ENCODE results near the gene PCSK6.

The PCSK6 gene

DNA sequence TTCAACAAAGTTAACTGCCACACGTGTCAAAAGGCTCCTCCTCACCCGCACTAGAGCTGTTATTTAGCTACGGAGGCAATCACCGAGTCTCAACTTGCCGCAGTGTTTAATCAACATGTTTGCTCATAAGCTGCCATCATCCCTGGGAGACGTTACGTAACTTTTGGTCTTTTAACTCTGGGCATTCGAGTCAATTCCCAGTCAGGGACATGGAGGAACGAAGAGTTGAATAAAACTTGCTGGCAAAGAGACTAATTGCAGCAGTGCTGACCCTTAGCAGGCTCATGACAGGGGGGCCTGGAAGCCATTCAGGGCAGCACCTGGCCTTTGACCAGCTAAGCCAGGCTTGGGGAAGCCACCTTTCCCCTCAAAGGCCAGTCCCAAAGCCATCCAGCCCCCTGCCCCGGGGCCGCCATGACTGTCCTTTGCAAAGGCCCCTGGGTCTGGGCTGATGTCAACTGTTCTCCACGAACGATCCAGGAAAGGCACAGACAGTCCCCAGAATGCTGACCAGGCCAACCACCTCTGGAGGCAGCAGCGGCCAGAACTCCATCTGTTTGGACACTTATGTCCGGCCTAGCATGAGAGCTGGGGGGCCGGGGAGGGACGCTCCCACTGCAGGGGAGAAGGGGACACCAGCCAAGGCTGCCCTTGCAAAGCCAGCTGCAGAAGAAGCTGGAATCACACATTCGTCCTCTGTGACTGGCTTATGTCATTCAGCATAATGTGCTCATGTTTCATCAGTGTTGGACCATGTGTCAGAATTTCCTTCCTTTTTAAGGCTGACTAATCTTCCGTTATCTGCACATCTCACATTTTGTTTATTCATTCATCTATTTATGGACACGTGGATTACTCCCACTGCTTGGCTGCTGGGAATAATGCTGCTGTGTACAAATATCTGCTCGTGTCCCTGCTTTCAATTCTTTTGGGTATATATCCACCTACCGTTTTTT is 43.7 kb downstream of the PCSK6 start:
- DNase-seq: no peak

DNA sequence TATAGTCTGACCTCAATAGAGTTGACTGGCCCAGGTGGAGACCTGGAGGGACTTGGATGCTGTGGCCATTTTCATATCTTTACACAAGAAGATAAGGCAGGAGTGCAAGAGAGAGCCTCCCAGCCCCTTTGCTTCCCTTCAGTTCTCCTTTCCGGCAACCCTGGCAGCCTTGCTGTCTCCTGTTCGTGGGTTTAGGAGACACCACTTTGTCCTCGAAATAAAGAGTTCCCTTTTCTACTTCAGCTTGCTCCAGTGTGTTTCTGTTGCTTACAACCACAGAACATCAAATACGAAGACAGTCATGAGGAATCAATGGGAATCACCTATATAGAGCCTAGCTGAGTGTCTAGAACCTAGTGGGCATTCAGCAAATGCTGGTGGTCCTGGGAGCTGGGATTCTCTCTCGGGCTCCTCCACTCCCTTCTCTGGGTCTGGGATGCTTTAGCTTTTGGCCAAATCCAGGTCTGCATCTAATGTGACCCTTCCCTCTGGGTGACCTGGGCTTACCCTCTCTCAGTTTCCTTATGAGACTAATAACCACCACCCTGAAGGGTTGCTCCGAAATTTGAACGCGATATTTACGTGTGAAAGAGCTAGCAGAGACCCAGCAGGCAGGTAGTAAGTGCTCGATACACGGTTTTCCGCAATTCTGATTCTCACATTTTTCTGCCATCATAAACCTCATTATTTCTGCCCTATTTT is 44.5 kb downstream of the PCSK6 start:
- no peak for DNase-seq

DNA sequence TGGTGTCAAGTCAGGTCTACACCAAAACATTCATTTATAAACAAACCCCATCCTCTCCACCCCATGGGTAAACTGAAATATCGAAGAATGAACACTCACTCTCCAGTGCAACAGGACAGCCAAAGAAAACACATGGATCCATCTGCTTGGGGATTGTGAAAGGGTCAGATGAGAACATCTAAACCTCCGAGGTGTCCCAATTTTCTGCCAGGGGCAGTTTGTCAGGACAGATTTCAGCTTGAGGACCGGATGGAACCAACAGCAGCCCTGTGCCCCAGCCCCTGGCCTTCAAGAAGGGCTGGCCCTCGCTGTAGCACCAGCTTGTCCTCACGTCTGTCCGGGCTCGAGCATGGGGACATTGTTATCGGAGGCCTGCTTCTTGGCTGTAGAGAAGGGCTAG is 45.5 kb downstream of the PCSK6 start:
- no peak for DNase-seq

DNA sequence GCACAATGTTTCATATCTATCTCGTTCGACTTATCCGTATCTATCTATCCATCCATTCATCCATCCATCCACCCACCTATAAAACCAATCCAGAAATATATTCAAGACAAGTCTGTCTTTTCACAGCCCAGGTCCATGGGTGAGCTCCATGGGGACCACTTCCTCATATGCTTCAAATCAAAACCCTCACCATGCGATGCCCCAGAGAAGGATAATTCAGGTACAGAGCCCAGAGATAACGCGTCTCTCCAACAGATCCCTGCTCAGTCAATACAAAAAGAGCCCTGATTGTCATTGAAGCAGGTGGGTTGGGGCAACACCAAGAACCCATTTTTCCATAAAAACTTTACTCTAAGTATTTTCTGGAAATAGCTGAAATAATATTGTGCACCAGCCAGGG is 47.2 kb downstream of the PCSK6 start:
- no peak for DNase-seq

DNA sequence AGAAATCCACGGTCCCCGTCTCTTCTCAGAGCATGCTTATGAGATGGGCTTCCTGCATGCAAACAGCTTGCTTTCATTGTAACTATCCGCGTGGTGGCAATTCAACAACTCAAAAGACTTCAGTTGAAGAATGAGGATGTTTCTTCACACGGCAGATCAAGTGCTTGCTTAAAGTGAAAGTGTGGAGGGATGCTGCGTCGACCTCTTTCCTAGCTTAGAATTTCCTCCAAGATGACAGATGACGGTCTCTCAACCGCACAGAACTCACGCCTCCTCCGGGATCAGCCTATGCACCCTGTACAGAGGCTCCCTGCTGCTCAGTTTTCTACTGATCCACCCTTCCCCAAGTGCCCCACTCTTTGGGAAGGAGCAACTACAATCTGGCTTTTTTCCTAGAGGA is 47.8 kb downstream of the PCSK6 start:
- no peak for DNase-seq

DNA sequence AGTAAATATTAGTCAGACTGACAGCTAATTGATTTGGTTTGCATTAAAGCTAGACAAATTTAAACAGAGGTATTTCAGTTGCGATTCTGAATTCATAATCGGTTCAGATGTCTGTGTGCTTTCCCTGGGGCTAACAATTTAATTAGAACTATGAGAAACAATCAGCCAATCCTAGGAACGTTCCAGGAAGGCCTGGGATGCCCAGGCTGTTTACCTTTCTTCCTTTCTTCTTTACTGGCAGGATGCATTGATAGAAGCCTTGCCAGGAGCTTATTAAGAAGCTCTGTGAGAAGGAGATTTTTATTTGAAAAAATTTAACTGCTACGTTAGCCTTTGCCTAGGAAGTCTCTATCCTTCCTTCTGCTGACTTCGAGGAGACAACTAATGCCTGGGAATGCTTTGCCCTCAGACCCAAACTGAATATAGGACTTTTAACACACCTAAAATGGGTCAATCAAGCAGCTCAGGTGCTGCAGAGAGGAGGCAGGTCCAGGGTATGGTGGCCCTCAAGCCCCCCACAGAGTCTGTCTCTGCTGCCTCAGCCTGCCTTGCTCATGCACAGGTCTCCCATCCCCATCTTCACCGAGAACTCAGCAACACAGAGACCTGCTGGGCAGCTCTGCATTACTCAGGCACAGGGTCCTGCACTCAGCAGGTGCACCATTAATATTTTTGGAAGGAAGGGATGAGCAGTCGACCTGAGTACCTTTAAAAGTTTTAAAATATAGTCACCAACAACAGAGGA is 48.5 kb downstream of the PCSK6 start:
- no peak for DNase-seq

DNA sequence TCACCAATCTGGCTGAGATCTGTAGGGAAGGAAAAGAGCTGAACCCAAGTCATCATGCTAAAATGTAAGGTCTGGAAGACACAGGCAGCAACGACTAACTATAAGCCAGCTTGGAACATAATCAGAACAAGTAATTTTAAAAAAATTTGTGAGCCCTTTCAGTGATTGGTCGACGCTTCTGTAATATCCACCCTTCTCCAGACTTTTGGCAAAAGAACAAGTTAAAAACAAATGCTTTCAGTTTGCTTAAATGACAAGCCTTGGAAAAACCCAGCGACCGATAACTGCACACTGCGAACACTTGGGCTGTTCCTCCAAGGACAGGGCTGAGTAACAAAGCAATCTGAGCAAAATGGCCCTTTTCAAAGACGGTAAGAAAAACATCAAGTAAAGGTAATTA is 49.6 kb downstream of the PCSK6 start:
- DNase-seq: no peak

DNA sequence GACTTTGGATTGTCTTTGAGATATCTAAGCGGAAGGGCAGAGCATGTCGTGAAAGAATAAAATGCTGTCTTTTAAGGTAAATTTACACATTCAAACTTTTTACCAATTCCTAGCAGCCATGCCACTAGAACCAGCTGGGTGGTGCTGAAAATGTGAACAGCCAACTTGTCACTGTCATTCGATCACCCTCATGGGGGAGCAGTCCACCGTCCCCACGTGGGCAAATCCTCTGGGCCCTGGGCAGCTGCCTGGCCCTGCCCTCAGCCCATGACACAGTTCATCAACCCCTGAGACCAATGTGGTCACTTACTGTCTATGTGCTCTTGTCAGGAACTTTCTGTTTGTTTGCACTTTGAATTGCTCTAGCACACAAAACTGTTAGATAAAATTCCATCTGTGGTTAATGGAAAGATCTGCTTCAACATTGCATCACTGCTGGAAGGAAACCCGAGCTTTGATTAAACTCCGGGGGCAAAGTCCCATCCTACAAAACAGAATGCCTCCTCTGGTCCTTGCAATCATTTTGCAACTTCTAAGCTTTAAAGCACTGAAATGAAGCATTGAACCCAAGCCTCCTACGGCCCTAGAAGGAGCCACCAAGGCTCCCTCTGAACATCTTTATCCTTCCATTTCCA is 50.1 kb downstream of the PCSK6 start:
- no peak for DNase-seq

DNA sequence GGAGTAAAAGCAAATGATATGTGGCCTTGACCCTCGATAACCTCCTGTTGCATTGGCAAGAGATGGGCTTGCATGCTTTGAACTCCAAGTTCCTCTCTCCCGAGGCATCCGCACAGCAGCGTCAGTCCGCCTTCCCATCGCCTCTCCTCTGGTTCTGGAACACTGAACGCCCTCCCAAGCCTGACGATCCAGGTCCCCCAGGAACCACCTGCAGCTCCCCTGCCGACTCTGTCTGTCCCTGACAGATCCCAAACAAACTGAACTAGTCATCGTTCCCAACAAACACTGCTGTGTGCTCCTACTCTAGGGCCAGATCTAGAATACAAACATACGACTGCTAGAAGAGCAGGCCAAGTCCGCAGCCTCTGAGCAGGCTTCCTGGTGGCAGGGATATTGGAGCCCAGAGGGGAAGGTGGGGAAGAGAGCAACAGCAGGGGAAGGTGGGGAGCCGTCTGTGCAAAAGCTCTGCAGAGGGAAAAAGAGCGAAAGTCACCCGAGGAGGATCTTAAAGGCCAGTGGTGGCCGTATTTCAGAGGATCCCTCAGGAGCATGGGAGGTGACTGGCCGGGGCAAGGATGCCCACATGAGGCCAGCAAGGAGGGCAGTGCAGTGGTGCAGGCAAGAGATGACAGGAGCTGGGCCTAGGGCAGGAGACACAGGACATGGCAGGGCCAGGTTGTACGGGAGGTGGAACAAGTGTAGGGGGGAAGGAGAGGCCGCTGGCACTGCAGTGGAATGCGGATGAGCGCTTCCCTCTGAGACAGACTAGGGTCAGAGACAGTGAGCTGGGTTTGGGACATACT is 50.8 kb downstream of the PCSK6 start:
- DNase-seq: no peak

DNA sequence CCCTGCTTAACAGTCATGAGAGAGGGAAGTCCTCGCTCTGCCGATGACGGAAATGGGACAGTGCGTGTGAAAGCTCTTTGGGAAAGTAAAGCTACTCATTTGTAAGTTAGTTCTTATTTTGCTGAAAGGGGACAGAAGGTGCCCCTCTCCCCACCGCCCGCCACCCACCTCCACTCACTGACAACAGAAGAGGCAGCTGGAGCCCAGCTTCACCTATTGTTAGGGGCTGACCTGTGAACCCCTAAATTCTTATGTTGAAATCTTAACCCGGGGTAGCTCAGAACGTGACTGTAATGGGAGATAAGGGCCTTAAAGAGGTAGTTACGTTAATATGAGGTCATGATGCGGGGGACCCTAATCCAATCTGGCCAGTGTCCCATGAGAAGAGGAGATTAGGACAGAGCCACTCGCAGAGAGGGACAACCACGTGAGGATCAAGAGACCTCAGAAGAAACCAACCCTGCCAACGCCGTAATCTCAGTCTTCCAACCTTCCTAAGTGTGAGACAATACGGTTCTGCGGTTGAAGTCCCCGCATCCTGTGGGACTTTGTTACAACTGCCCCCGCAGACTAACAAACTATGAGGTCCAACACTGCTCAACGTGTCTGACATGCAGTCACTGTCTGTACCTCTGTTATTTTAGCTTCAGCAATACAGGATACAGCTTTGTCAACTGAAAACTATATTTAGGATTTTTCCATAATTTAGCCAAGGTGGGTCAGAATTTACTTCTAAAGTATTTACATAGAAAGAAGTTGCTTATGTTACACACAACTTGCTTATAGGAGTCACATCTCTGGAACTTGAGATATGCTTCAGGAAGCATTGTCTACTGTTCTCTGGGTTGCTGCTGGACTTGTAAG is 51.7 kb downstream of the PCSK6 start:
- no peak for DNase-seq

DNA sequence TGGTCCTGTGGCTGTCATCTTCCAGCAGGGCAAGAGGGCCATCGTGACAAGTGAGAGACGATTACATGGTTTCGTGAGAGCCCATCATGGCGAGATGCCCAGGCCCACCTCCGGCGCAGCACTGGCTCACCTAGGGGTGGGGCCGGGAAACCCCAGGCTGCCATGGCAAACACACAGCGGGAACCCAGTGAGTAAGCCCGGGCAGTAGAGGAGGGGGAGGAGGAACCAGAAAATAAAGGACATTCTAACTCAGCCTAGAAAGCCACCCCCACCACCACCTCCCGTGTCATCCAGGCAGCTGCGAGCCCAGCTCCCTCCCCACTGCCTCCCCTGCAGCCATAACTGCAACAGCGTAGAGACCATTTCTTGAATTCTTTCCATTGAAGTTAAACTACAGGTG is 52.3 kb downstream of the PCSK6 start:
- DNase-seq: no peak

DNA sequence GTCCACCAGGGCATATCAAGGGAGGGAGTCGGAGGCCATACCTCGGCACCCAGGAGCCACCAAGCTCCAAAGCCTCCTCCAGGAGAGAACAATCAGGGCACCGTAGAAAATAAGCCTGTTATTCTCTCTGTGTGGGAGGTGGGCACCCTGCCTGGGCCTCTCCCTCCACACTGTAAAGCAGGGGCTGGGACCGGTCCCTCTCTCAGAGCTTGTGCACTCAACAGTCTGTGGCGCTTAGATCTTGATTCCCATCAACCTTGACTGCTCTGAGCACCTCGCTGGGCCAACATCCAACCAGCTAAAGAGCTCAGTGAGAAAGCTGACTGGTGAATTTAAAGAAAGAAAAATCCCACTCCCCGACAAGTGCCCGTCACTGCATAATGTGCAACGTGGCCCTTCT is 53.0 kb downstream of the PCSK6 start:
- no peak for DNase-seq

DNA sequence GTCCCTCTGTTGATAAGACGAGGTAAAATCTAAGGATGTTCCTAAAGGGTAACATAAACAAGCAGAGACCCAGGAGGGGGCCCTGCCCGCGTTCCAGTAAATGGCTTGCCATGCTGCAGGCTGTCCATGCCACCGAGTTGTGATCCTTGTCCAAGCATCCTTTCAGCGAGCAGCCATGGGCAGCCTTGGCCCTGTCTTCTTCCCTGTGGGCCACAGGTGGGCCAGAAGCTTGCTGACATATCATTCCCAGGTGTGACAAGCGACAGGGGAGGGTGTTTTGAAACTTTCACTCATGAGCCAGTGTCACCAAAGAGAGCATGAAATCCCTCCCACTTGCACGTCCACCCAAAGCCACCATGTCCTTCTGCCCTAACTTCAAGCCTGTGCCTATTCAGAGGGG is 53.7 kb downstream of the PCSK6 start:
- no peak for DNase-seq

DNA sequence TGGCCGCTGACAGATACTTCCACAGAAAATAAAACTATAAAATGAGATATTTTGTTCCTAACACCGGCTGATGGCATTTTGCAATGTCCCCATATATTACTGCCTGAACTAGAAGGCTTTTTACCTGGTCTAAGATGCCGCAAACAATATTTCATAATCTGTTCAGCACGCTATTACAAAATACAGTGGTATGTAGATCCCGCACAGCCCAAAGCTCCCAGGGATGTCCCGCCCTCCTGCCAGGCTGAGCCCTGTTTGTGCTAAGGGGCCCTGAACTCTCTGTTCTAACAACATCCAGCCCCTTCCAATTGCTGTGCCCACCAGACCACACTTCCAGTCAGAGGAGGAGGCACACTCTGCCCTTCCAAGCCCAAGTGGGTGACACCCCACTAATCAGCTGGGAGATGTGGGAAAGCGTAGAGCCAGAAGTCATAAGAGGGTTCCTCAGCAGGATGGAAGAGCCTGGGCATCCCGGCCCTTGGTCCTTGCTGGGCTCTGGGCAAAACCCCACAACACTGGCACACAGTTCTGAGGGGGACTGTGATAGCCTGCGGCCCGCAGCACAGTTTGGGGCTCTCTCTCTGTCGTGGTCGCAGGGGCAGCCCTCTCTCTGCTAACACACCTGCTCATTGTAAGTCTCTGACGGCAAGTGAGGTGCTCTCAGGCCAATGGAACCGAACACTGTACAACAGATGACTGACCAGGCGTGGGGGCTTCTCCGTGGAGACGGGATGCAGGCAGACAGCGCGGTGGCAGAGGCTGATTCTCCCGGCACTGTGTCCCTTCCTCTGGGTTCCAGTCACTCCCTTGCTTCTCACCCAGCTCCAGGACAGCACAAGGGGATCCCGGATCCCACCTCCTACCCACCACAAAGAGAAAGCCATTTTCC is 55.2 kb downstream of the PCSK6 start:
- DNase-seq: no peak

DNA sequence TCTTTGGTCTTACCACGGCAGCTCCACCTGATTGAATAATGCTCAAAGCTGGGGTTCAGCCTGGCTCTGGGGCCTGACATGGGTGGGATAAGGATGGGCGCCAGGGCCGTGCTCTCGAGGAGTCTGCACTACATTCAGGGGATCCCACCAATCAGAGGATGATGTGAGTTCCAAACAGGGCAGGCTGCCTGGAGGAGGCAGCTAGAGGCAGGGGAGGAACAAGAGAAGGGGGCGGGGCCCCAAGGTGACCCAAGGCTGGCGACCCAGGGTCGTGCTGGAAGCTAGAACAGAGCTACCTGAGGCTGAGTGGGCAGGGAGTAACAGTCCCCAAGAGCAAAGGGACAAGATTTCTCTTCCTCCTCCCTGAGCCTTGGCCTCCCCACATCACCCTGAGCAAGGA is 56.1 kb downstream of the PCSK6 start:
- DNase-seq: no peak

DNA sequence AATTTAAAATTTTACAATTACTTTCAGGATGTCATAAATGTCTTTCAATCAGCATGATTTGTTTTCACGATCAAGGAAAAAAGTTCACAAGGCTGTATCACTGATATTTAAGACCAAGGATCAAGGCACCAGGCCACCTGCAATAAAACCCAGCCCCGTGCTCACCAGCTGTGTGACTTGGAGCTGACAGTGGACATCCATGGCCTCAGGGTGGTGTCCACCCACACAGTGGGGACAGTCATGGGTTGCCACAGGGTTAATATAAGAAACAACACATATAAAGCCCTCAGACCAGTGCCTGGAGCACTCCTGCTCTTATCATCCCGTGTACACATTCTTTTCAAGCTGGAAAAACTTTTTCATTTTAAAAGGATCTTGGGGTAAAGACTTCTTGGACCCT is 56.5 kb downstream of the PCSK6 start:
- no peak for DNase-seq

DNA sequence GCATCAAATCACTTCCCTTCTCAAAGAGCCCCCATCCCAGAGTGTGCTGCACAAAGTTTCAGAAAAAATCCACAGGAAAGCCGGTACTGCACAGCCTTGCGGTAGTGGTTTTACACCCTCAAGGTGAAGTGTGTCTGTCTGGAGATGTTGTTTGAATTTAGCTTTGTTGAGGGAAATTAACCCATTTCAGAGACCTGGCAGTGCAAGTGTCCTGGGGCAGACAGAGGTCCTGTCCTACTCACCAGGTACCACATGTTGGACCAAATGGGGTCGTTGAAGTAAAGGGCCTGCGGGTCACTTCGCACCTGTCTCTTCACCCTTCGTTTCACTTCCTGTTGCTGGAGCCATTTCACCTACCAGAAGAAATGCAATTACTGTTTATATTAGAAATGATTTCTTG is 57.8 kb downstream of the PCSK6 start:
- DNase-seq: no peak

DNA sequence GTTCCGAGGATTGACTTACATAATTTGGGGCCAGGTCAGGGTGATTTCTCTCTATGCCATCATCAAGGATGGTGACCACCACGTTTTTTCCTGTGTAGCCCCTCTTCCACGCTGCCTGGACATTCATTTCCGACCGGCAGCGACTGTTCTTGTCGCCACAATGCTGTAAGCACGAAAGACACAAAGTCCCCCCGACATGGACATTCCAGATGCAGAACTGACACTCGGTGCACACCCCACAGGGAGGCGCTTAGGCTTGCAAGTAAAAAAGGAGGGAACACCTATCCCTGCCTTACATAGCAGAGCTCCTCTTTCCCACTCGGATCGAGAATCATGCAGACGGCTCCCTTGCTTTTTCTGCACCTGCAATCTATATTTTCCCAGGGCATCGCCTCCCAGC is 58.2 kb downstream of the PCSK6 start:
- no peak for DNase-seq

DNA sequence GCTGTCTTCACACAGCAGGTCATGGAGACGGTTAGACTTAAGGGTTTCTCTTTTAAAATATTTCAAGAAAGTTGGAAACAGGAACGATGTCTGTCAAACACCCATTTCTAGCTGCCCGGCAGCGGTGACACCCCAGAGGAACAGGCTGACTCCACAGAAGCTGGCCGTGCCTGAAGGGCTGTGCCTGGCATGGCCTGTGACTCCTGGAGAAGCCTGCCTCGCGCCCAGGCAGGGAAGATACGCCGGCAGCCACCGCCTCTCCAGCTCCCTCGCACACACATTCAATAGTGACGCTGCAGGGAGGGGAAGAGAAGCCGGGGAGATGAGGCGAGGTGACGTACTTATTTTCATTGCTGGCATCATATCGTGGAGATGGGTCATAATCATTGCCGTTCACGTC is 59.9 kb downstream of the PCSK6 start:
- no peak for DNase-seq

DNA sequence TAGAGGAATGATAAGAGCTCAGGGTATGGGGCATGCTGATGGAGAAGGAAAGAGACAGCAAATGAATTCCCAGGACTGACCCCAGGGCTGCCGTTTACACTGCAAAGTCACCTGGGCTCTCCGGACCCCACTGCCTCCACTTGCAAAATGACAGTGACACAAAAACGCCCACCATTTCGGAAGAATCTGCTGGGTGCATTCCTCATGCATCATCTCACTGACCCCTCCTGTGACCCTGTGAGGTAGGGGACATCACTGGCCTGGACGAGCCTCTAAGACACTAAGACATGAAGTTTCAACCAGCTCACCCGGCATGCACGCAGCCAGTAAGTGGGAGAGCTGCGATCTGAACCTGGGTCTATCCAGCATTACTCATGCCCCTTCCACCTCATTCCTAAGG is 60.3 kb downstream of the PCSK6 start:
- DNase-seq: no peak
